GM18517 (cell line): ENCODE results near the gene LANCL1.

Experiments
- ATAC-seq: cut with Tn5 transposase; IDR thresholded peaks from one replicate; pipeline ENCODE4 v1.9.1; 2021; ENCODE audit warnings: mild to moderate bottlenecking, moderate library complexity; ENCODE audit not compliant: unreplicated experiment

The LANCL1 gene, protein sequence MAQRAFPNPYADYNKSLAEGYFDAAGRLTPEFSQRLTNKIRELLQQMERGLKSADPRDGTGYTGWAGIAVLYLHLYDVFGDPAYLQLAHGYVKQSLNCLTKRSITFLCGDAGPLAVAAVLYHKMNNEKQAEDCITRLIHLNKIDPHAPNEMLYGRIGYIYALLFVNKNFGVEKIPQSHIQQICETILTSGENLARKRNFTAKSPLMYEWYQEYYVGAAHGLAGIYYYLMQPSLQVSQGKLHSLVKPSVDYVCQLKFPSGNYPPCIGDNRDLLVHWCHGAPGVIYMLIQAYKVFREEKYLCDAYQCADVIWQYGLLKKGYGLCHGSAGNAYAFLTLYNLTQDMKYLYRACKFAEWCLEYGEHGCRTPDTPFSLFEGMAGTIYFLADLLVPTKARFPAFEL

DNA sequence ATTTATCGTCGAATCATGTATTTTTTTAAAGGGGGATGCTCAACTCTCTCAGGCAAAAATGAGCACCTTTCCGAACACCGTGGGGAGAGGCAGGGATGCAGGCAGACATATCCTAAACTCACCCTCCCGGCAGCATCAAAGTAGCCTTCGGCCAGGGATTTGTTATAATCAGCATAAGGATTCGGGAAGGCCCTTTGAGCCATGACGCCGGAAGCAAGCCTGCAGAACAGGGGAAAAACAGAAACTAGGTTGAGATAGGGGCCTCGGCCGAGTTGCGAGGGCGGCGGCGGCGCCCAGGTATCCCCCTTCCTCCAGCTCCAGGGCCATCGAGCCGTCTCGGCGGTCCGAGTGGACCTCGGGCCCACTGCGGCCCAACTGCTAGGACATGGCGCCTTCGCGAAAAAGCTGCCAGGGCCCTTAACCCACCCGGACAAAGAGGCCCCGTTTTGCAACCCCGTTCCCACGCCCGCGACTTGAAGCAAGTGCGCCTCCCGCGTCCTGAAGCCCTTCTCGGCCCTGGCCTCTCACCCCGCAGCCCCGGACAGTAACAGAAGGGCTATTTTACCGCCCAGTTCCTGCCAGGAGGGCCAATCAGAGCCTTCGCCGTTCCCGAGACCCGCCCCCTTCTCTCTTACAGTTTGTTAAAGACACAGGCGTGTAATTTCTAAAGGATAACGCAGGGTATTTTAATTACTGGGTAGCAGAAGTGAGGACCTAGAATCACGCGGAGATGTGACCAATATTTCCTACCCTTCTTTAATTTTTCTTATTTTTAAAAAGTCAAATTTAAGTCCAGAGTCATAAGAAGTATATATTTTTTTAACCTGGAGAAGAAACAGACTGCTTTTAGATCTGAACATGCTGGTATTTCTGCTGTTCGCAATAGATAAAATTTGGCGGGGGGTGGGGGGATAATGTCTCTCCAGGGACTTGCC, at the start of gene LANCL1:
Gene LANCL1, minus strand, starts transcription at position 566 of the 935 bp plus-strand sequence. Its CDS starts 363 bp downstream, at position 203.
- peak; percentile 99 for ATAC-seq

DNA sequence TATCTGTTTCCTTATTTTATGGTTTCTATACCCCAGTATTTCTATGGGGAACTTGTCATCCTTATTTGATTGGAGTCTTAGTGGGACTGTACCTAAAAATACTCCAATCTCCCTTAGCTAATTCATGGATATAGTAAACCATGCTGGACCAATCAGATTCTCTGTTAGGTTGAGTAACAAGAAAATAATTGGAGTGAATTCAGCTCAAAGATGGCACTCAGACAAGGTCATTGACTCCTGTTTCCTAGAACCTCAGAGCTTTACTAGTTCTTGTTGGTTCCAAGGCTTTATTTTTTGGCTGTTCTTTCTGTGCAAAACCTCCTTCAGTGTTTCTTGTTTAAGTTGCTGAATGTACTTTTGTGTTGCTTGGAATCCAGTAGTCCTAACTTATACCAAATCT, 48.0 kb upstream of the LANCL1 start:
- no peak for ATAC-seq

DNA sequence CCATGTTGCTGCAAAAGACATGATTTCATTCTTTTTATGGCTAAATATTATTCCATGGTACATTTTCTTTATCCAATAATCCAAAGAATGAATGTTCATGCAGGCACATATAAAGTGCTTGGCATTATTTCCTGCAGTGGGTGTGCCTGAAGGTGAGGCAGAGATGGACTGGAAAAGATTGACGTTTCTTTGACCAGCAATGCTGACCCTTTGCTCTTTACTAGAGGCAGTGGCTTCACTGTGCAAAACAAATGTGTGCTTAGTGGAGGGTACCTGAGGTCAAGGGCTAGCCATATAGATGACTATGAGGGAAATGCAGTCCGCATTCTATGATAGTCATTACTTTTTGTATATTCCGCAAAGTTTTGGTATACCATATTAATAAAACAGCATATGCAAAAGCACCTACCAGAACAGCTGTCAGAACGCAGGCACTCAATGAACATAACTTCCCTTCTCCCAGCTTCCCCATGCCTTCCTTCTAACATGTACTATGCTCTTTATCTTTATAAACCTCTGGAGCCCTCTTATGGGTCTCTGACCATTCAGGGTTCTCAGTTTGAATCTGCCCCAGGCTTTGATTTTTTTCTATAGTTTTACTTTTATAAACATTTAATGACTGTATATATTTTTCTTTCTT, 47.2 kb upstream of the LANCL1 start:
- ATAC-seq, result no peak

DNA sequence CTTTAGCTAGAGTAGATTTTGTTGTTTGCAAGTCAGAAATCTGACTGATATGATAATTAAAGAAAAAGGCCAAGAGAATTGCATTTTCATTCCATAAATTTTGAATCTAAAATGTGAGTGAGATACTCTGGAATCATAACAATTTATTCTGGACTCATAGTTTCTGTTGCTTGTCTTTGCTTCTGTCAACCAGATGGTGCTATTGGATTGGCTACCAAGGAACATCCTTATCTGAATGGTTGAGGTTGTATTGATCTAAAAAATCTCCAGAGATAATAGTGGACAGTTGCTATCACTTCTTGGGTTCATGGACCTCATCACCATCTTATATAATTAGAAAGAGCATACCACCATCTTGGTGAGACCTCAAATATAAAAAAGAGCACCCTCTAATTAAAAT, 45.8 kb upstream of the LANCL1 start:
- no peak for ATAC-seq

DNA sequence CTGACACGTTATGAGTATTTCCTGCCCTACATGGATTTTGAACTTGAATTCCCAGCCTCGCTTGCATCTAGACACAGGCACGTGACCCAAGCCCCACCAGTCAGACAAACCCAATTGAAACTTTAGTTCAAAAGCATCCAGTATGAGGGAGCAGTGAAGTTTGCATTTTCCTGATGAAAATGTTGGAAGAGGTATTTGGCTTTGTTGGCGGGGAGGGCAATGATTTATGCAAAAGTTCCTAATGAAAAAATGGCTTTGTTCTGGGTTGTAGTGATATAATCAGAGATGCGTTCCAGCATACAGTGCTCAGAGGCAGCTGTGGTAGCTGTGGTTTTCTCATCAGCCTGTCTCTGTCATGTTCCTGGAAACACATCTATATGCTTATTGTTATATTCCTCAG, 43.0 kb upstream of the LANCL1 start:
- no peak for ATAC-seq

DNA sequence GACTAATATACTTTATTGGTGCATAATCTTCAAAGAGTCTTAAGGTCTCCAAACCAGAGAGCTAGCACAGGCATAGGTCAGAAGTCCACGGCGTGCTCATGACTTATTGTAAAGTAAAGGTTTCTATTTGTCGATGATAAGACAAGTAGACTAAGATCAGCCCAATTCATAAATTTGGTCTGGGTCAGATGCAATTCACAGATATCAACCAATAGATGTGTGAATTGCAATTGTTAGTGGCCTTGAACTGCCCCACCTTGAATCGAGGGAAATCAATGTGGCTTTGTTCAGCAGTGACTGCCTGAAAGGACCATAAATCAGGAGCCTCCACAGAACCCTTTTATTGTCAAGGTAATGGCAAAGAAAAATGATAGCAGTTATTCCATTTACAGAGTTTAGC, 40.7 kb upstream of the LANCL1 start:
- no peak for ATAC-seq

DNA sequence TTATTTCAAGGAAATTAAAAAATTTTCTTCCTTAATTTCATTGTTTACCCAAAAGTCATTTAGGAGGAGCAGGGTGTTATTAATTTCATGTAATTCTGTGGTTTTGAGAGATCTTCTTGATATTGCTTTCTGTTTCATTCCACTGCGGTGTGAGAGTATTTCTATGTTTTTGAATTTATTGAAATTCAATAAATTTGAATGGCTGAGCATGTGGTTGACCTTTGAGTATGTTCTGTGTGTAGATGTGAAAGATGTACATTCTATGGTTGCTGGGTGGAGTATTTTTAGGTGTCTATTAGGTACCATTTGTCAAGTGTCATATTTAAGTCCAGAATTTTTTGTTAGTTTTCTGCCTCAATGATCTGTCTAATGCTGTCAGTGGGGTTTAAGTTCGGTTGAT, 39.4 kb upstream of the LANCL1 start:
- ATAC-seq, result no peak

DNA sequence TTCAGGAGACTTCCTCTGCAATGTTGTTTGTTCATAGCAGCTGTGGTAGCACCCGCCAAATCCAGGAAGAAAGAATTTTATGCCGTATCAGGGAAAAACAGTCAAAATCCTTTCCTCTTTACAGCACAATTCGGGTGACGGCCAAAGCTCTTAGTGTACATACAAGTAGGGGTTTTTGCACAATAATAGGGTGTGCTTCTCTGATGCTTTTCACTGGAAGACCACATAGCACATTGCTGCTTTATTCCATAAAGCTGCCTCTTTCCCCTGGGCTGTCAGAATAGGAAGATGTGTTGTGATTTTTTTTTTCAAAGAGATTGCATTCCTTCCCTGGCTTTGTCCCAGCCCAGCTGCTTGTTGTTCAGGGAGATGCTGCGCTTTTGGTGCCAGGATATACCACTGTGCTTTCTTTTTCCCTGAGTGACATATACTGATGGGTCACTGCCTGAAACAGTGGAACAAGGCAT, 27.2 kb upstream of the LANCL1 start:
- ATAC-seq, result no peak

DNA sequence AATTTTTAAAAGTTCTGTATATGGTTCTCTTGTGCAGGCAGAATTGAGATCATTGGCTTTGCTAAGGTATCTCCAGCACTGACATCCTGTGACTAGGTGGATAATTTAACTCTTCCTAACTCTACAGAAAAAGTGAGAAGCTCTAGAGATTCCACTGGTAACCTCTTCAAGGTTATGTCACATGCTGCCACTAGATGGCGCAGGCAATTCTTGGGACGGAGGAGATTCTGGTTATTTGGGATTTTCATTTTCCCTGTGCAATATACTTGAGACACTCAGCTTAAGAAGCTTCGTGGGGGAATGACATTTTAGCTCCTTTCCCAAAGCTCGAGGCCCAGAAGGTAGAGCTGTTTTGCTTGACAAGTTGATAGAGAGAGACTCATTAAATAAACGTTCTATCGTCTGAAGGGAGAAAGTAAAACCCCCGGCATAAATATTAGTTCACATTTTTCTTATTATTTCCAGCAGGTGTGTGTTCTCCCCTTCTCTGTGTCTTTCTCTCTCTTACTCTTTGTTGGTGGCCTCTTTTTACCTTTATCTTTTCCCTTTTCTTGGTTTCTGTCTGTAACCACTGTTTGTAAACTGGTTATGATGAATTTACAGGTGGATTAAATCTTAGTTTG, 26.6 kb upstream of the LANCL1 start:
- ATAC-seq, result peak; percentile 83

DNA sequence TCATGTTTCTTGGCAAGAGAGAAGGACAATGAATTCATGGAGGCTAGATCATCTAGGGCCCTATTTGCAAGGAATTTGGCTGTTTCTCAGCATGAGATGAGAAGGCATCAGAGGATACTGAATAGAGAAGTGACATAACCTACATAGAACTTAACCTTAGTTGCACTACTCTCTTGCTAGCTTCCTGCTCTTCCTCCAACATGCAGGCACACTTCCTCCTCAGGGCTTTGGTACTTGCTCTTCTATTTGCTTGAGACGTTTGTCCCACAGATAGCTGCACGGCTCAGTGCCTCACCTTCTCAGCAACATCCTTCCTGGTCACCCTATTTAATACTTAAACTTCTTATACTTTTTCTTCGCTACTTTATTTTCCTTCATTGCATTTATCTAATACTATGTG, 20.0 kb upstream of the LANCL1 start:
- peak; percentile 72 for ATAC-seq

DNA sequence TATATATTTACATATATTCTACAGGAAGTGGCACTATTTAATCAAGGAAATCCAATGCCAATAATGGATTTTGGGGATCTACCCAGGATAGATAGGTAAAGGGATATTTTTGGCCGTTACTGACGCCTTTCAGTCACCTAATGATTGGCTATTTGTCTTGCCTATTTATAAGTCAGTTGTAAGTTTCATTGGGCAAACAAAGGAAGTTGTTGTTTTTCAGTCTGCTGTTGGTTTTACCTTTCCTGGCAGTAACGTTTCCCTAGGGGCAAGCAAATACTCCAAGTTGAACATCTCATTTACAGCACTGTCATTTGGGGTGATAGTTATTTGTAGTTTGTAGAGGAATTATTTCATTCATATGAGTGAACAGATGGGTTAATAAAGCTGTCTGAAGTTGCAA, 17.0 kb upstream of the LANCL1 start:
- no peak for ATAC-seq

DNA sequence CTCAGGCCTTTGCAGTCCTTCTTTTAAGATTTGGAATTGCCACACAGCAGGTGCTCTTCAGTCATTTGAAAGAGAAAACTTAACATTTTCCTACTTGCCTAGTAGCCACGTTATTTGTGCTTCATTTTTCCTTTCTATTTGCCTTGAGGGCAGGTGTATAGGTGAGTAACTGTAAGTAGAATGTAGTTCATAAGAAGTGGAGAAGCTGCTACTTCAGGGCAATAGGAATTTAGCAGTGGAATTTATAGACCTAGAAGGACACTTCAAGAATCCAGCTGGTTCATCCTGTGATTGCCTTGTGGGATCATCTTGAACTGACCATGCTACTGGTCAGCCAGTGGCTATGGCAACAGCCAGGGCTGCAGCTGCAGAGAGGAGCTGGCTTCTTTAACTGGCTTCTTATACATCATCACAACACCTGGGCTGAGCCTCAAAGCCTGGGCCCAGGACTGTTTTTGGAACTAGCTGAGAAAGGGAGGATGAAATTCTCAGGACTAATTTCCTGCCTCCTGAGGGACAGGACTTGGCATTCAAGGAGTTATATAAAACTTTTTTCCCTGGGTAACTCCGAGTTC, 5.1 kb upstream of the LANCL1 start:
- ATAC-seq, result no peak

DNA sequence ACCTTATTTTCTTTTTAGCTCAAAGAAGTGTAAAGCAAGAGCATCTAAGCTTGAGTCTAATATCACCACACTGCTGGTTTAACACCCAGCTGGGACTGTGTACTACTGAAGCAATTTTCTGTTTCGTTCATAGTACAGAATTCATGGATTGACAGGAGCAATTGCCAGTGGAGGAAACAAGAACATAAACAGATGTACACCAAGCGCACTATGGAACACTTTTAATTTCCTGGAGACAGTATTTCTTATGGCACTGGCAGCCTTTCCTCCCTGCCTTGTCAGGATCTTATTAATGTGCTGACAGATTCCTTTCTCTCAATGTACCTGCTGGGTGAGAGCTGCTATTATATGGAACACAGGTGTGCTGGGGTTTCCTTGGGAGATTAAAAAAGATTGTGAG, 4.2 kb upstream of the LANCL1 start:
- no peak for ATAC-seq

DNA sequence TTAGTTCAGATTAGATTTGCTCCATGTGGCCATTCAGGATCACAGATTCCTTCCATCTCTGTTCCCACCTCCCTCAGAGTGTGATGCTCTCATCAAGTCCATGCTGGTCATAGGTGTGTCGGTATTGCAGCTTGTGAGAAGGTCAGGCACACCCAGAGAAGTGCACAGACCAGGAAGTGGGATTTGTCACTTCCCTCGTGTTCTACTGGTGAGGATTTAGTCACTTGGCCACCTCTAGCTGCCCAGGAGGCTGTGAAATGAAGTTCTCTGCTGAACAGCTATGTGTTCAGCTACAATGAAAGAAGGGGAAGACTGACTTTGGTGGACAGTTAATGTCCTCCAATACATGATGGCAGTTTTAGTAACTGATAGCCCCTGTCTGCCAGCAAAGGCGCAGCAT, 3.5 kb upstream of the LANCL1 start:
- no peak for ATAC-seq

DNA sequence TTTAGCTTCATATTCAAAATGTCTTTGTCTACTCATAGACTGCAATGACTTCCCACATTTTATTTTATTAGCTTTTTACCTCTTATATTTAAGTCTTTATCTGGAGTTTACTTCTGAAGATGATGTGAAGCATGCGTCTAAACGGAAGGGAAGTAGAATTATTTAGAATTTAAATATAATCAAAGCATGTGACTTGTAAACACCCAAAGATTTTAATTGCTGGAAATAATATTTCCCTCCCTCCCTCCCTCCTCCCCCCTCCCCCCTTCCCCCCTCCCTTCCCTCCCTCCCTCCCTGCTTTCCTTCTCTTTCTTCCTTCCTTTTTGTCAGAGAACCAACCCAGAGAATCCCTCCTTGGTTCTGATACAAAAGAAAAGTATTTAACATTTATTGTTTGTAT, 2.1 kb upstream of the LANCL1 start:
- no peak for ATAC-seq

DNA sequence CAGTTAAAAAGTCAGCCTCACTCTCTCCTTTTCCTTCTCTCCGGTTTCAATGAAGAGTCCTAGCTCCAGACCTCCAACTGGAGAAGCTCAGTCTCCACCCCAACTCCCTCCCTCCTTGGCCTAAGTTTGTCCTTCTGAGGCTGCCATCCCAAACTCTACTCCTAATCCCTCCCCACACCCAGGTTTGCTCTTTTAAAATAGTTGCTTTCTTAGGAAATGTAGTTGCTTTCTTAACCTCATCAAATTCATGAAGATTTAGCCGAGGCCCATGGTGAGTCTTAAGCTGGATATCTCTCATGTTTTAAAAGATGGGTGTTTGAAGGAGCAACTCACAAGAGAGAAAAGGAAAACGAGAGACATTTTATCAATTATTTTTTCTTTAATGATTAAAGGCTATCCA, 937 bp upstream of the LANCL1 start:
- no peak for ATAC-seq

DNA sequence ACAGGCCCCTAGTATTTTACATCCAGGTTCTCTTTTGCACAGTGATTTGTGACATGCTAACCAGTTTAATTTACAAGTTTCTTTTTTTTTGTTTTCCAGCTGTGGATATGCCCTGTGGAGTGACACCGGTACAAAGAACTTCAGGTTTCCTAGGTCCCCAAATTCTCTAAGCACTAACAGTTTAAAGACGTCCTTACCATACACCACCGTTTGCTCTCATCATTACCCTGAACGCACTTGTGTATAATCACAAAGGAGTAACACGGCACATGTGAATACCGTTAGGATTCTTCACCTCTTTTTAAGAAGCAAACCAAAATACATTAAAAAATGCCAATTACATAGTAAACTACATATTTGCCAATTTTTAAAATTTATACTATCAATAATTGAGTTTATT, 853 bp downstream of the LANCL1 start:
- no peak for ATAC-seq

DNA sequence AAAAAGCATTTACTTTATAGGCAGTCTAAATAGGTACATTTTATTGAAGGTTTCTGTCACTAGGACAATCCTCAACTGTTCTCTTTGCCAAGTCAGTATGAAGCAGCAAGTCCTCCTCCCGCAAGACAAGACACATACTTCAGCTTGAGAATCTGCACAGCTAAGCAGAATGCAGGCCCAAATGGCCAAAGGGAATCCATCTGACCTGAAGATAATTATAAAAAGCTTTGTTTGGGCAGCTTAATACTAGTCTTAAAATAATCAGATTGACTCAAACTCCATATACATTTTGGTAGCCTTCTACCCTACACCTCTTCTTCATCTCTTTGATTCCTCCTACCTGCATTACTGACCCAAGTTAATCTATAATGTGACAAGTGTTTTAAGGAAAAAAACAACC, 1.8 kb downstream of the LANCL1 start:
- no peak for ATAC-seq

DNA sequence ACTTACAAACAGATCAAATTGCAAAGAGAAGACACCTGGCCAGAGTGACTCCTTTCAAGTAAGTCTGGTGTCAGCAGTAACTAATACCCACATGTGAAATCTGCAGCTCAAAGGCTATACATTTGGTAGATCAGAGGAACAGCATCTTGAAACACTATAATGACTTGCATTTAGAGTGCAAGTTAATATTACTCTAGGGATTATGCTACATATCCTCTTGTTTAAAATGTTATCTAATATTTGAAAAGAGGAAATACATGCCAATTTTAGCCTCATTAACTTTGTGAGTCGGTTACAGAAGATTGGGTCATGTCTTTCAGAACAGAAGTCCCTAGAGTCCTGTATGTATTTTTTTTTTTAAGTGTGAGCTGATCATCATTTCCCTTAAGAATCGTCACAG, 15.2 kb downstream of the LANCL1 start:
- peak; percentile 70 for ATAC-seq
